Keratinocyte (primary cell): Measurements from ENCODE around the gene ZNF423. TPM values are rescaled to one million over a fixed set of nuclear protein-coding genes. Genes with fewer than 3 reads are reported as not detected.

ENCODE experiments used
- DNase-seq: peaks from one replicate; pipeline ENCODE4 v3.0.0-alpha.2; 2011; ENCODE audit warnings: low read depth, missing footprints, low spot score
- FAIRE-seq: peaks from 2 replicates; lab custom pipeline; 2011; peaks lifted over from hg19 to GRCh38; lab: Jason Lieb, UNC
- H2AFZ ChIP-seq: 2 replicates; pipeline ENCODE4 v1.6.0; 2012; ENCODE audit warnings: low read length, control low read depth, inconsistent platforms; ENCODE audit not compliant: control insufficient read depth
- H3K27ac ChIP-seq: 2 replicates; pipeline ENCODE4 v1.5.1; 2011; ENCODE audit warnings: low read length; ENCODE audit not compliant: control insufficient read depth, insufficient read depth
- H3K27me3 ChIP-seq: 3 replicates; pipeline ENCODE4 v1.6.0; 2011; ENCODE audit warnings: low read length; ENCODE audit not compliant: control insufficient read depth, insufficient read depth; ENCODE audit errors: extremely low read depth
- H3K36me3 ChIP-seq, 2 experiments: 2 replicates in 1 of 2; 3 replicates in 1 of 2; pipeline ENCODE4 v1.5.1; 2011; ENCODE audit warnings: low read length in 2 of 2, mild to moderate bottlenecking in 1 of 2; ENCODE audit not compliant: control insufficient read depth in 2 of 2, insufficient read depth in 2 of 2; ENCODE audit errors: extremely low read depth in 1 of 2
- H3K4me1 ChIP-seq: 3 replicates; pipeline ENCODE4 v1.5.1; 2011; ENCODE audit warnings: low read length; ENCODE audit not compliant: control insufficient read depth, insufficient read depth; ENCODE audit errors: extremely low read depth
- H3K4me2 ChIP-seq: 3 replicates; pipeline ENCODE4 v1.6.0; 2011; ENCODE audit warnings: low read depth, low read length; ENCODE audit not compliant: control insufficient read depth, insufficient read depth; ENCODE audit errors: extremely low read depth
- H3K4me3 ChIP-seq, 3 experiments: fragments of 200-600 bp in 1 of 3; sonication (generic) in 1 of 3; 2 replicates in 2 of 3; 3 replicates in 1 of 3; pipeline ENCODE4 v1.5.1; 2011 to 2016; ENCODE audit warnings: low read length in 3 of 3, mild to moderate bottlenecking in 3 of 3, control low read depth in 2 of 3, inconsistent platforms in 1 of 3, low read depth in 1 of 3, mixed read lengths in 1 of 3, mixed run types in 1 of 3, moderate library complexity in 1 of 3; ENCODE audit not compliant: control insufficient read depth in 2 of 3, insufficient read depth in 2 of 3; ENCODE audit errors: extremely low read depth in 1 of 3
- H3K79me2 ChIP-seq: 2 replicates; pipeline ENCODE4 v1.6.0; 2012; ENCODE audit warnings: low read length; ENCODE audit not compliant: control insufficient read depth, insufficient read depth
- H3K9ac ChIP-seq: 3 replicates; pipeline ENCODE4 v1.6.0; 2011; ENCODE audit warnings: low read length; ENCODE audit not compliant: control insufficient read depth, insufficient read depth; ENCODE audit errors: extremely low read depth
- H3K9me1 ChIP-seq: 3 replicates; pipeline ENCODE4 v1.6.0; 2011; ENCODE audit warnings: low read length; ENCODE audit not compliant: control insufficient read depth, insufficient read depth; ENCODE audit errors: extremely low read depth
- H3K9me3 ChIP-seq: 2 replicates; pipeline ENCODE4 v1.5.1; 2012; ENCODE audit warnings: low read depth, low read length; ENCODE audit not compliant: control insufficient read depth
- H4K20me1 ChIP-seq: 3 replicates; pipeline ENCODE4 v1.6.0; 2011; ENCODE audit warnings: low read length; ENCODE audit not compliant: control insufficient read depth, insufficient read depth; ENCODE audit errors: extremely low read depth
- CTCF ChIP-seq, 3 experiments: IDR thresholded peaks in 1 of 3; conservative IDR thresholded peaks in 1 of 3; optimal IDR thresholded peaks in 1 of 3; 2 replicates in 2 of 3; 3 replicates in 1 of 3; pipeline versions ENCODE3 to v1.5.1; 2011; ENCODE audit warnings: low read length in 3 of 3, mild to moderate bottlenecking in 3 of 3, moderate library complexity in 2 of 3, control low read depth in 1 of 3, inconsistent platforms in 1 of 3; ENCODE audit not compliant: insufficient read depth in 2 of 3; ENCODE audit errors: extremely low read depth in 1 of 3
- EZH2 ChIP-seq: IDR thresholded peaks from one replicate; pipeline ENCODE4 v1.6.1; 2012; ENCODE audit warnings: inconsistent platforms, mild to moderate bottlenecking, low read length, moderate library complexity
- dilution Hi-C: fragments of 300-500 bp; cut with MboI; formaldehyde crosslinking; loops from one replicate; pipeline ENCODE4 v1.7.0; 2020; ENCODE audit warnings: low sequenced_read_pairs; ENCODE audit not compliant: extremely low pct_ligation_motif_present
- polyA plus RNA-seq, 5 experiments: library from polyadenylated mRNA; depleted of rRNA in 3 of 5; stranded (reverse) in 3 of 5; stranded (forward) in 1 of 5; unstranded in 1 of 5; fragments of >200 nt; gene quantifications; 1 replicate in 1 of 5; 2 replicates in 3 of 5; 3 replicates in 1 of 5; pipeline versions ENCODE4 v1.2.1 to v1.2.3, GENCODE V29; 2011 to 2012; ENCODE audit warnings: missing spikeins in 2 of 5, low read depth in 1 of 5, low replicate concordance in 1 of 5

The ZNF423 gene
- polyA plus RNA-seq, 1 donor (not counting 4 experiments of a cell fraction or from before 2014, with no cell fraction given), result 0.05 TPM

DNA sequence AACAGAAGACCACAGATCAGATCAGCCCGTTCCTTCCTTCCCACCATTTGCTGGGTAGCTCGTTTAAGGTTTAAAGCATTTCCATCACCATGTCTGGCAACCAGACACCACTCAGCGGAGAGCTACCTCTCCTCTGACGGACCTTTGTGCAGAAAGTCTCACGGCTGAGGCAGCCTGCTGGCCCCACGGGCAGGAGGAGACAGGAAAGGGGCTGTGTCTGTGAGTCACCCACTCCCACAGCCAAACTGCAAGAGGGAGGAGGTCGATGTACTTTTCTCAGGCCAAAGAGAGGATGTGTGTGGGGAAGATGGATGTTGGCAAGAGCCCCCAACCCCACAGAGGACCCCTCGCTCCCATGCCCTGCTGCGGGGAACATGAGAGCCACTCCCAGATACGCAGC lies 92.1 kb downstream of the ZNF423 start:
- Histone ChIP-seq H3K9ac (no peak overlapping the region), H3K9me1 (no peaks in the 10 kb centered on the region), H3K36me3 (no peaks in the 10 kb centered on the region), H4K20me1 (no peaks in the 10 kb centered on the region), H3K4me1 (no peaks in the 10 kb centered on the region), H3K79me2 (no peaks in the 10 kb centered on the region), H3K4me2 (no peak overlapping the region), H3K27me3 (no peaks in the 10 kb centered on the region), H2AFZ (no peak overlapping the region), H3K4me3 (no peak overlapping the region), H3K9me3 (no peaks in the 10 kb centered on the region), H3K27ac (no peak overlapping the region)
- FAIRE-seq, result no peak
- DNase-seq, result no peak
- dilution Hi-C loops, result no loop called here
- TF ChIP-seq EZH2, result no peak
- no peak for TF ChIP-seq CTCF (optimal IDR thresholded peaks at IDR 0.05 in 1 of 3, IDR thresholded peaks at IDR 0.05 in 1 of 3, conservative IDR thresholded peaks at IDR 0.05 in 1 of 3; ENCODE audit: extremely low read depth in 1 of 3, insufficient read depth in 2 of 3, low read length in 3 of 3)

GRCh38 chr16:49760815-49761214 lies 95.1 kb downstream of the ZNF423 start:
- Histone ChIP-seq H3K9me3 (no peaks in the 10 kb centered on the region), H3K9ac (no peak overlapping the region), H3K9me1 (no peaks in the 10 kb centered on the region), H3K79me2 (no peaks in the 10 kb centered on the region), H3K4me1 (no peaks in the 10 kb centered on the region), H4K20me1 (no peaks in the 10 kb centered on the region), H2AFZ (no peak overlapping the region), H3K4me2 (no peak overlapping the region), H3K4me3 (no peak overlapping the region), H3K27me3 (no peaks in the 10 kb centered on the region), H3K27ac (no peak overlapping the region), H3K36me3 (no peaks in the 10 kb centered on the region)
- TF ChIP-seq CTCF (optimal IDR thresholded peaks at IDR 0.05 in 1 of 3, IDR thresholded peaks at IDR 0.05 in 1 of 3, conservative IDR thresholded peaks at IDR 0.05 in 1 of 3; ENCODE audit: extremely low read depth in 1 of 3, insufficient read depth in 2 of 3, low read length in 3 of 3) (no peak), EZH2 (no peak)
- FAIRE-seq (no peak), DNase-seq (no peak)
- dilution Hi-C loops, result no loop called here
